ENCODE data around the gene SEMA4A.

DNA sequence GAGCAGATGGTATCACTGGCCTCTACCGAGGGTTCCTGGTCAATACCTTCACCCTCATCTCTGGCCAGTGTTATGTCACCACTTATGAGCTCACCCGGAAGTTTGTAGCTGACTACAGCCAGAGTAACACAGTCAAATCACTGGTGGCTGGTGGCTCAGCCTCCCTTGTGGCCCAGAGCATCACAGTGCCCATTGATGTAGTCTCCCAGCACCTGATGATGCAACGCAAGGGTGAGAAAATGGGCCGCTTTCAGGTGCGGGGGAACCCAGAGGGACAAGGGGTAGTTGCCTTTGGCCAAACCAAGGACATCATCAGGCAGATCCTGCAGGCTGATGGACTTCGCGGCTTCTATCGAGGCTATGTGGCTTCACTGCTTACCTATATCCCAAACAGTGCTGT is 46.7 kb downstream of the SEMA4A start:
- TF ChIP-seq, protein P1, sequence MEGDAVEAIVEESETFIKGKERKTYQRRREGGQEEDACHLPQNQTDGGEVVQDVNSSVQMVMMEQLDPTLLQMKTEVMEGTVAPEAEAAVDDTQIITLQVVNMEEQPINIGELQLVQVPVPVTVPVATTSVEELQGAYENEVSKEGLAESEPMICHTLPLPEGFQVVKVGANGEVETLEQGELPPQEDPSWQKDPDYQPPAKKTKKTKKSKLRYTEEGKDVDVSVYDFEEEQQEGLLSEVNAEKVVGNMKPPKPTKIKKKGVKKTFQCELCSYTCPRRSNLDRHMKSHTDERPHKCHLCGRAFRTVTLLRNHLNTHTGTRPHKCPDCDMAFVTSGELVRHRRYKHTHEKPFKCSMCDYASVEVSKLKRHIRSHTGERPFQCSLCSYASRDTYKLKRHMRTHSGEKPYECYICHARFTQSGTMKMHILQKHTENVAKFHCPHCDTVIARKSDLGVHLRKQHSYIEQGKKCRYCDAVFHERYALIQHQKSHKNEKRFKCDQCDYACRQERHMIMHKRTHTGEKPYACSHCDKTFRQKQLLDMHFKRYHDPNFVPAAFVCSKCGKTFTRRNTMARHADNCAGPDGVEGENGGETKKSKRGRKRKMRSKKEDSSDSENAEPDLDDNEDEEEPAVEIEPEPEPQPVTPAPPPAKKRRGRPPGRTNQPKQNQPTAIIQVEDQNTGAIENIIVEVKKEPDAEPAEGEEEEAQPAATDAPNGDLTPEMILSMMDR (IDR thresholded peaks at IDR 0.05; ENCODE audit: low read depth, low read length, missing input control) = no peak
- no peak for TF ChIP-seq RAD21 (IDR thresholded peaks at IDR 0.05)
- no peak for TF ChIP-seq SP1 (IDR thresholded peaks at IDR 0.05)
- TF ChIP-seq, protein P2, sequence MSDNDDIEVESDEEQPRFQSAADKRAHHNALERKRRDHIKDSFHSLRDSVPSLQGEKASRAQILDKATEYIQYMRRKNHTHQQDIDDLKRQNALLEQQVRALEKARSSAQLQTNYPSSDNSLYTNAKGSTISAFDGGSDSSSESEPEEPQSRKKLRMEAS (IDR thresholded peaks at IDR 0.05) = no peak
- TF ChIP-seq, protein P3, sequence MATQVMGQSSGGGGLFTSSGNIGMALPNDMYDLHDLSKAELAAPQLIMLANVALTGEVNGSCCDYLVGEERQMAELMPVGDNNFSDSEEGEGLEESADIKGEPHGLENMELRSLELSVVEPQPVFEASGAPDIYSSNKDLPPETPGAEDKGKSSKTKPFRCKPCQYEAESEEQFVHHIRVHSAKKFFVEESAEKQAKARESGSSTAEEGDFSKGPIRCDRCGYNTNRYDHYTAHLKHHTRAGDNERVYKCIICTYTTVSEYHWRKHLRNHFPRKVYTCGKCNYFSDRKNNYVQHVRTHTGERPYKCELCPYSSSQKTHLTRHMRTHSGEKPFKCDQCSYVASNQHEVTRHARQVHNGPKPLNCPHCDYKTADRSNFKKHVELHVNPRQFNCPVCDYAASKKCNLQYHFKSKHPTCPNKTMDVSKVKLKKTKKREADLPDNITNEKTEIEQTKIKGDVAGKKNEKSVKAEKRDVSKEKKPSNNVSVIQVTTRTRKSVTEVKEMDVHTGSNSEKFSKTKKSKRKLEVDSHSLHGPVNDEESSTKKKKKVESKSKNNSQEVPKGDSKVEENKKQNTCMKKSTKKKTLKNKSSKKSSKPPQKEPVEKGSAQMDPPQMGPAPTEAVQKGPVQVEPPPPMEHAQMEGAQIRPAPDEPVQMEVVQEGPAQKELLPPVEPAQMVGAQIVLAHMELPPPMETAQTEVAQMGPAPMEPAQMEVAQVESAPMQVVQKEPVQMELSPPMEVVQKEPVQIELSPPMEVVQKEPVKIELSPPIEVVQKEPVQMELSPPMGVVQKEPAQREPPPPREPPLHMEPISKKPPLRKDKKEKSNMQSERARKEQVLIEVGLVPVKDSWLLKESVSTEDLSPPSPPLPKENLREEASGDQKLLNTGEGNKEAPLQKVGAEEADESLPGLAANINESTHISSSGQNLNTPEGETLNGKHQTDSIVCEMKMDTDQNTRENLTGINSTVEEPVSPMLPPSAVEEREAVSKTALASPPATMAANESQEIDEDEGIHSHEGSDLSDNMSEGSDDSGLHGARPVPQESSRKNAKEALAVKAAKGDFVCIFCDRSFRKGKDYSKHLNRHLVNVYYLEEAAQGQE (IDR thresholded peaks at IDR 0.05) = no peak
- no peak for TF ChIP-seq TAF1 (conservative IDR thresholded peaks at IDR 0.05)
- TF ChIP-seq NR2F2 (IDR thresholded peaks at IDR 0.05) = no peak
- TF ChIP-seq EGR1 (IDR thresholded peaks at IDR 0.05; ENCODE audit: low read depth in 2 of 2) = no peak
- TF ChIP-seq HNF4A (conservative IDR thresholded peaks at IDR 0.05) = no peak
- TF ChIP-seq HNF4G (IDR thresholded peaks at IDR 0.05) = no peak
- no peak for TF ChIP-seq FOXA1 (IDR thresholded peaks at IDR 0.05)
